Neuron (in vitro differentiated cells): Measurements from ENCODE around the gene DMBX1.

Source experiments
- H2AFZ ChIP-seq: one replicate; pipeline ENCODE4 v1.6.1; 2013; ENCODE audit warnings: low read depth, mild to moderate bottlenecking, inconsistent platforms, low read length, moderate library complexity
- H3K27me3 ChIP-seq: one replicate; pipeline ENCODE4 v1.6.1; 2013; ENCODE audit warnings: low read length; ENCODE audit not compliant: insufficient read depth
- H3K36me3 ChIP-seq: one replicate; pipeline ENCODE4 v1.6.1; 2013; ENCODE audit warnings: low read length; ENCODE audit not compliant: insufficient read depth
- H3K4me1 ChIP-seq: one replicate; pipeline ENCODE4 v1.6.1; 2013; ENCODE audit warnings: low read length; ENCODE audit not compliant: insufficient read depth
- H3K4me3 ChIP-seq: 2 replicates; pipeline ENCODE4 v1.5.1; 2013; ENCODE audit warnings: mild to moderate bottlenecking, low read length, moderate library complexity
- H3K9me3 ChIP-seq: one replicate; pipeline ENCODE4 v1.6.1; 2013; ENCODE audit warnings: low read length

The DMBX1 gene

DNA sequence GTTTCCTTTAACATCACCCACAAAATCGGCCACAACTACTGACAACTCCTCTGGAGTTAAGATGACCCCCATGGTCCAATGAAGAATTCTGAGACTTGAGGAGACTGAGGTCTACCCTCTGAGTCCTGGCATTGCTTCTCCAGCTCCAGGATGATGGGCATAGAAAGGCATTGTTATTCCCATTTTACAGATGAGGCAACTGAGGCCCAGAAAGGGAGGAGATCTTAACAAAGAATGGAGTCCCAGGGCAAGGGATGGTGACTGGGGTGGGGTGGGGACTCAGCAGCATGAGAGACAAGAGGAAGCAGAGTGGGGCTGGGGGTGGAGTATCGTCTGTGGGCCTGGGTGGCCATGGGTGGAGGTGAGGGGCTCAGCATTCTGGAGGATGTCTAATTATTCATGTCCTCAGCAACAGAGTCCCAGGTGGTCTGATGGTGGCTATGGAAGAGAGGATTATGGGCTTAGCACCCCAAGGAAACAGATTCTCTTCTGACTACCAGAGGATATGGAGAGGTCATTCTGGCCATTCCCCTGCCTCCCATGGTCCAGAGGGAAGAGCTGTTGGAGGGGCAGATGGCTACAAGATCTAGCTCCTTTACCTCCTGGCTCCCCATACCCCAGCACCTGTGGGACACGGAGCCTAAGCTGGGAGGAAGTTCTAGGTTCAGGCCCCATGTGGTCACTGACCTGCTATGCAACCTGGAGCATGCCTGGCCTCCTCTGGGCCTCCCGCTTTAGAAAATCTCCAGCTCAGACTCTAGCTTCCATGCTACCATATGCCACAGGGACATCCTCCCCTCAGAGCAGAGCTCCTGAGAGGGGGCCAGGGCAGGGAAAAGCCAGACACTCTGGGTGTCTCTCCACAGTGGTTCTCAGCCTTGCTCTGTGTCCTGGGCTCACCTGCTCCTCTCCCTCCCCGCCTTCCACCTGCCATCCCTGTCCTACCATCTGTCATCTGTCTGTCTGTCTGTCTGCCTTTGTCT, 37.4 kb upstream of the DMBX1 start:
- no peak overlapping the region for H2AFZ ChIP-seq
- peaks cover 75% of the 10 kb centered on the region for H3K27me3 ChIP-seq
- H3K36me3 ChIP-seq: no peaks in the 10 kb centered on the region
- H3K4me1 ChIP-seq: peaks cover 7% of the 10 kb centered on the region
- no peak overlapping the region for H3K4me3 ChIP-seq
- no peaks in the 10 kb centered on the region for H3K9me3 ChIP-seq

DNA sequence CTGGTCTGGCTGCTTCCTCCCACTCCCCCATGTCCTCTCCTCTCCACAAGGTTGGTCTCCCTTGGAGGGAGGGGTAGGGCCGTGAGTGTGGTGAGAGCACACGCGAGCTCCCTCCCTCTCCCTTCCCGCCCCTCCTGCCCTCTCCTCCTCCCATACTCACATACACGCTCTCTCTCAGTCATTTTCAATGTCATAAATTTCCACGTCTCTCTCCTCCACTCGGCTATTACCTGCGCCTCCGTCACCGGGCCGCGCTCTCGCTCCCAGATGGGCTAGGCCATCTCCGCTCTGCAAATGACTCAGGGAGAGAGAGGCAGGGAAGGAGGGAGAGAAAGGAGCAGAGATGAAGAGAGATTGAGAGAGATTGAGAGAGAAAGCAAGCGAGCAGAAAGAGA, 36.7 kb upstream of the DMBX1 start:
- H3K4me1 ChIP-seq: peaks cover 6% of the 10 kb centered on the region
- H2AFZ ChIP-seq: no peak overlapping the region
- H3K4me3 ChIP-seq: no peak overlapping the region
- no peaks in the 10 kb centered on the region for H3K9me3 ChIP-seq
- H3K27me3 ChIP-seq: peaks cover 75% of the 10 kb centered on the region
- no peaks in the 10 kb centered on the region for H3K36me3 ChIP-seq

DNA sequence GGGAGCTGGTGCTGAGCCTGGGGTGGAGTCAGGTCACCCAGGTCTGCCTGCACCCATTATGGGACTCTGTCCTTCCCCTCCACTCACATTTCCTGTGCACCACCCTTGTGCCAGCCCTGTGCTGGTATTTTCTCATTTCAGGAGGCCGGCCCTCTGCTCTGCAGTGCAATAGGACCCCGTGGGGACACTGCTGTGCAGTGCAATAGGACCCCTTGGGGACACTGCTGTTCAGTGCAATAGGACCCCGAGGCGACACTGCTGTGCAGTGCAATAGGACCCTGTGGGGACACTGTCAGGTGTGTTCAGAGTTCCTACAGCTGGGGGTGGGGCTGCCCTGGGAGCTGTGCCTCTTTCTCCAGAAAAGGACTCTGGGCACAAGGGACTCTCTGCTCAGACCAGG, 36.2 kb upstream of the DMBX1 start:
- peaks cover 75% of the 10 kb centered on the region for H3K27me3 ChIP-seq
- no peaks in the 10 kb centered on the region for H3K9me3 ChIP-seq
- H3K4me3 ChIP-seq: no peak overlapping the region
- H2AFZ ChIP-seq: no peak overlapping the region
- peaks cover 3% of the 10 kb centered on the region for H3K4me1 ChIP-seq
- H3K36me3 ChIP-seq: no peaks in the 10 kb centered on the region

DNA sequence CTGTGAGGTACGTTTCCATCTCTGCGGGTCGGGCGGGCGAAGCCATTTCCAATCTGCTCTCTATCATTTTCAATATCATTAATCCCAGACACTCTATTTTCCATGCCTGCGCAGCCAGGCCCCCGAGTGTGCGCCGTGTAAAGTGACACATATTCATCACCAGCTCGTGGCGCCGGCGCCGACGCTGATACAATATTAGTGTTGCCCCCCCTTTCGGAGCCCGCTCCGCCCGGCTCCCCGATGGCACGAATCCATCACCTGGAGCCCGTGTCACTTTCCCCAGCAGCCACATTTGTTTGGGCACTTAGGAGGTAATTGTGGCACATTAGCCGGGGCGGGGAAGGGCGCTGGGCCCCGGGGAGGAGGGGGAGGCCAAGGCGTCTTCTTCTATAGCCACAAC, 33.7 kb upstream of the DMBX1 start:
- Histone ChIP-seq H3K27me3 (peaks cover 73% of the 10 kb centered on the region), H2AFZ (no peak overlapping the region), H3K4me3 (no peak overlapping the region), H3K9me3 (no peaks in the 10 kb centered on the region), H3K36me3 (no peaks in the 10 kb centered on the region), H3K4me1 (no peaks in the 10 kb centered on the region)

DNA sequence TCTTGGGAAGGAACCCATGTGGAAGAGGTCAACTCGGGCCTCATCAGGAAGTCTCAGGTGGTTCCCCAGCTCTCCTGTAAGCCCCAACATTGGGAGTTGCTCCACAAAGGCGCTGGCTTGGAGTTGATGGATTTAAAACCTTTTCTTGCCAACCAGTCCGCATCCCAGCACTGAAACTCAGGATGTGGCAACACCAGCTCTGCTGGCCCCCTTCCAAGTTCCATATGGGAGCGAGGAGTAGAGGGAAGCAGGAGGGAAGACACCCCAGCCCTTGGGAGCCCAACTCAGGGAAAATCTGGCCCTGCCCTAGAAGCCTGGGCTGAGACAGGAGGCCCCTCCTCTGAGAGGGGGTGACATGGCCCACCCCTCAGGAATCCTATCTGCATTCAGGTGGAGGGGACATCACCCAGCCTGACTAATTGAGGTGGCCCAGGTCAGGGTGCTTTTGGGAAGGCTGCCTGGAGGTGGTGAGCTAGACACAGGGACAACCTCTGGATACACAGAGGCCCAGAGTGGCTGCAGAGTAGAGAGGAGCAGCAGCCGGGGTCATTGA, 33.1 kb upstream of the DMBX1 start:
- Histone ChIP-seq H3K36me3 (no peaks in the 10 kb centered on the region), H3K4me3 (no peak overlapping the region), H3K4me1 (no peaks in the 10 kb centered on the region), H3K9me3 (no peaks in the 10 kb centered on the region), H2AFZ (no peak overlapping the region), H3K27me3 (peaks cover 73% of the 10 kb centered on the region)

DNA sequence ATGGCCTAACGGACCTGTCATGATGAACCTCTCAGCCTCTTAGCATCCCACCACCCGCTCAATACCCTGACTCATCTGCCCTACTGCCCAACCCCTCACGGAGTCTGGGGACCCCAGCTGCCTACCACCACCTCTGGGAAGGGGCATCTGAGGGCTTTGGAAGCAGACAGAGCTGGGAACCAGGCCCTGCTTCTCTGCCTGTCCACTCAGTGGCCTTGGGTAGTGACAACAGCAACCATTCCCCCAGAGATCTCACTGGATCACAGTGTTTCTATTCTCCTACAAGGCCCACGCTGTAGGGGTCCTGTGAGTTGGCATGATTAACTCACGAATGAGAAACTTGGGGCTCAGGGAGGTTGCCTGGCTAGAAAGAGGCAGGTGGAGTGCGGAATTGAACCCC, 32.5 kb upstream of the DMBX1 start:
- Histone ChIP-seq H2AFZ (no peak overlapping the region), H3K36me3 (no peaks in the 10 kb centered on the region), H3K9me3 (no peaks in the 10 kb centered on the region), H3K4me3 (no peak overlapping the region), H3K4me1 (no peaks in the 10 kb centered on the region), H3K27me3 (peaks cover 73% of the 10 kb centered on the region)

DNA sequence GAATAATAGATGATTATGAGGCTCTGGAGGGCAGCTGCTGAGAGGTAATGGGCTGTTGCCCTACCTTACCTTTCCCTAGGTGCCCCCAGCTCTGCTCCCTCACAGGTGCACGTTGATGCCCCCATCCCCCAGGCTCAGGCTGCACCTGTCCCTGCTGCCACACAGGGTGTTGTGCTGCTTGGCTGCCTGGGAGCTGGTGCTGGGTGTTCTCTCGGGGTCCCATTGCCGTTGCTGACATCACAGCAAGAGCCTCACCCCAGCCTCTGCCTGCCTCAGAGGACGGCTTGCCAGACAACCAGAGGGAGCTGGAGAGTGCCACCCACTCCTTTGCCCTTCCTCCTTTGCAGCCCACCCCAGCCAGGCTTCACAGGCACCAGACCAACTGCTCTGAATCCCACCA, 31.4 kb upstream of the DMBX1 start:
- Histone ChIP-seq H2AFZ (no peak overlapping the region), H3K4me3 (no peak overlapping the region), H3K4me1 (no peaks in the 10 kb centered on the region), H3K36me3 (no peaks in the 10 kb centered on the region), H3K9me3 (no peaks in the 10 kb centered on the region), H3K27me3 (peaks cover 69% of the 10 kb centered on the region)

DNA sequence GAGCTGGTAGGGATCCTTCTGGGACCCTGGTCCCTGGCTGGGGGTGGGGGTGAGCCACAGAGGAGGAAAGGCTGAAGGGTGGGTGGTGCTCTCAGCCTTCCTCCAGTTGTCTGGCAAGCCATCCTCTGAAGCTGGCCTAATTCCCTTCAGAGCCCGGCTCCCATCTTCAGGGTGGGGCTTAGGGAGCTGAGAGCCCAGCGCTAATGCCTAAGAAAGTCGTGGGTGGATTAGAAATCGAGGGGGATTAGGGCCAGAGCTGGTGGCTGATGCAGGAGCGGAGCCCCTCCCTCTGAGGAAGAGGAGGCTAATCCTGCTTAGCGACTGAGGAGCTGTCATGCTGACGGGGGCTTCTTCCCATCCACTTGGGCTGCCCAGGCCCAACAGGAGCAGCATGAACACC, 30.8 kb upstream of the DMBX1 start:
- H3K27me3 ChIP-seq: peaks cover 63% of the 10 kb centered on the region
- H3K36me3 ChIP-seq: no peaks in the 10 kb centered on the region
- H2AFZ ChIP-seq: no peak overlapping the region
- H3K4me3 ChIP-seq: no peak overlapping the region
- H3K4me1 ChIP-seq: no peaks in the 10 kb centered on the region
- H3K9me3 ChIP-seq: no peaks in the 10 kb centered on the region

DNA sequence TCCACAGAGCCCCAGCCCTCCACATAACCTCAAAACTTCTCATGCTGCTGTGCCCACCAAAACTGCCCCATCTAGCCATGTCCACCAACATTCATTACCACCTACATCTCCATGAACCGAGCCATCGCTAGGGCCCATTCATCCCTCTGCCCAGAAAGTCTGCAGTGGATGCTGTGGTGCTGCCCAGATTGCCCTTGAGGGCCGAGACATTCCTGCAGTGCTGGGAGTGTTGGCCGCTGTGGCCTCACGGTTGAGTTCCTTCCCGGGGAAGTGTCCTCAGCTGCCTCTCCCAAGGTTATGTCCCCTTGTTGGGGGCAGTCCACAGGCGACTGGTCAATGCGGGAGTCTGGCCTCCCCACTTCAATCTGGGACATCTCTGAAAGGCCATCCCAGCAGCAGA, 30.3 kb upstream of the DMBX1 start:
- H3K36me3 ChIP-seq: no peaks in the 10 kb centered on the region
- H3K9me3 ChIP-seq: no peaks in the 10 kb centered on the region
- no peak overlapping the region for H2AFZ ChIP-seq
- H3K4me1 ChIP-seq: no peaks in the 10 kb centered on the region
- H3K4me3 ChIP-seq: no peak overlapping the region
- peaks cover 65% of the 10 kb centered on the region for H3K27me3 ChIP-seq

DNA sequence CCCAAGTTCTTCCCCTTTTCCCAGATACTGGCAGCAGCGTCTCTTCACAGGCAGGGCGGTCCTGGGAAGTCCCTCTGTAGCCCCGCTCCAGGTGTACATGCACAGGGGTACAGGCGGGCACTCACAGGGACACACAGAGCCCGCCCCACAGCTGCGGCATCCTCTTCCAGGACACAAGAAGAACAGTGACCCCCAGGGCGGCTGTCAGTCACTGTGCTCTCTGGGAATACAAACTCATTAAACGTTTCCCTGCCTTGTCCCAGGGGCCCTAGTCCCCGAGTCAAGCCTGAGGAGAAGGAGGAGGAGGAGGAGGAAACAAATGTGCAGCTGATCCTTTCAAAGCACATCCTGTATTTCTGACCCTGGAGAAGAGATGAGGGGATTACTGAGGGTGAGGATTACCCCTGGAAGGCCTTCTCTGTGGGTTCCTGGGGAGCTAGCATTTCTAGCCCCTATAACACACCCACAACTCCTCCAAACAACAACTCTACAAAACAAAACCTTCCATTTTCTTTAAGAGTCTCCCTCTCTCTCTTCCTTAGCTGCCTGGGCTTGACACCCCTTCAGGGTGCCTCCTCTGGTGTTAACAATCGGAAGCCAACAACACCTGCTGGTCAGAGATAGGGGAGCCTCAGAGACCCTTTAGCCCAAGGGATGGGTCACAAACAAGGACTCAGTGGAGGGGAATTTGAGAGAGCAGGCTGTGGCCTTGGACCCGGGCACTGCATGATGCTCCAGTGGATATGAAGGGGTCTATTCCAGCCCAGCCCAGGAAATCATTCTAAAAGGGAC, 28.4 kb upstream of the DMBX1 start:
- Histone ChIP-seq H2AFZ (no peak overlapping the region), H3K36me3 (no peaks in the 10 kb centered on the region), H3K27me3 (peaks cover 78% of the 10 kb centered on the region), H3K4me3 (no peak overlapping the region), H3K9me3 (no peaks in the 10 kb centered on the region), H3K4me1 (peaks cover 4% of the 10 kb centered on the region)

DNA sequence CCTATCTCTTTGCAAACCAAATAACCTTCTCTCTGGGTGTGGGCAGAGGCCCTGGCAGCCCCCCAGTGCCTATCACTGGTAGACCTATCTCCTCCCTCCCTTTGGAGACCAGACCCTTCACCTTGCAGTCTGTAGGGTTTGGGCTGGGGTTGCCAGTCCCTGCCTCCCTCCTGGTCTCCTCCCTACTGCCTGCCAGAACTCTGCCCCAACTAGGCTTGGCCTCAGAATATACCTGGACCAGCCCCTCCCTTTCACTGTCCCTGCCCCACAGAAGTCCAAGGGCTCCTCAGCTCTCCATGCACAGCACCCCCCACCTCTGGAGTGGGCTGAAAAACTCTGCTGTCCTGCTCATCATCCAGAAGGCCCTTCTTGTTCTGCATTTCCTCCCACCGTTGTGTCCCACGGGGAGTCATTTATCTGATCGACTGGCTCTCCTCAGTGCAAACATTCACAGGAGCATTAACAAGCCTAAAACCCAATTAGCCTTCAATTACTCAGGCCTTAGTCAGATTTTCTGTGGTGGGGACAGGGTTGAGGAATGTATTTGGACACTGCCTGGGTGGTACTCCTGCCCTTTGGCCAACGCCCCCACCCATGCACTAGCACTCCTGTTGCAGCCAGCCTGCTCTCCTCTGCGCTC, 27.7 kb upstream of the DMBX1 start:
- Histone ChIP-seq H3K4me3 (no peak overlapping the region), H3K9me3 (no peaks in the 10 kb centered on the region), H3K36me3 (no peaks in the 10 kb centered on the region), H2AFZ (no peak overlapping the region), H3K4me1 (peaks cover 6% of the 10 kb centered on the region), H3K27me3 (peaks cover 80% of the 10 kb centered on the region)

DNA sequence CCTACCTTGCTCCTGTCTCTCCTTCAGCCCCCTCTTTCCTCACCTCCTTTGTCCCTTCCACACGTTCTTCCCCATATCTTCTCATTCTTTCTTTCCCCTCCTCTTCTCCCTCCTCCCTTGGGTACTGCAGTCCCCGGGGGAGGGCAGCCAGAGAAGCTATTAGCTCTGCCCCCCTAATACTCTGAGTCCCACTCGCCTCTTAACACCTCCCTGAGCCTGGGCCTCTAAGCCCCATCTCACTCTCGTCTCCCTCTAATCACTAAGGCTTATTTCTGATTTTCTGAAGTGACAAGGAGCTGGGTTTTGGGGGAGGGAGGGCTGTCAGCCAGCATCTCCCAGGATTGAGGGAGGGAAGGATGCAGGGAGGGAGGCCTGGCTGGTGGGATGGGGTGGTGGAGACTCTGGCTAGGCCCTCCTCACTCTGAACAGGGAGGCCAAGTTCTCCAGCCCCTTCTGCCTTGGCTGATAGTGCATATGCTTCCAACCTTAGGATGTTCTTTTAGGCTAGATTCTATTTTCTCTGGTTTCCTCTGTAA, 25.6 kb upstream of the DMBX1 start:
- no peak overlapping the region for H3K4me3 ChIP-seq
- peaks cover 81% of the 10 kb centered on the region for H3K27me3 ChIP-seq
- H3K4me1 ChIP-seq: peaks cover 9% of the 10 kb centered on the region
- H3K36me3 ChIP-seq: no peaks in the 10 kb centered on the region
- H2AFZ ChIP-seq: no peak overlapping the region
- H3K9me3 ChIP-seq: no peaks in the 10 kb centered on the region
